Measurements from ENCODE around the gene SBK1.

- no peak for TF ChIP-seq EZH2 (IDR thresholded peaks at IDR 0.05; ENCODE audit: insufficient read depth, poor library complexity, severe bottlenecking)
- no peak for TF ChIP-seq EZH2phosphoT487 (IDR thresholded peaks at IDR 0.05; ENCODE audit: insufficient read depth, low read depth)
Measured at GRCh38 chr16:28277537-28278388, 14.6 kb upstream of the SBK1 start.
